H54 (cell line): Measurements from ENCODE around the gene TMX2.

Experiments used
- DNase-seq: peaks from one replicate; pipeline ENCODE4 v3.0.0; 2011; ENCODE audit warnings: low spot score, mixed read lengths; ENCODE audit not compliant: insufficient read length
- FAIRE-seq: peaks from 3 replicates; lab custom pipeline; 2011; peaks lifted over from hg19 to GRCh38; lab: Jason Lieb, UNC
- POLR2A ChIP-seq: IDR thresholded peaks from 2 replicates; pipeline ENCODE4 v1.6.1; 2011; ENCODE audit warnings: low read depth, mild to moderate bottlenecking, low read length

The TMX2 gene

GRCh38 chr11:57764566-57764965 lies 52.2 kb downstream of the TMX2 start:
- TF ChIP-seq POLR2A, result no peak
- no peak for DNase-seq

GRCh38 chr11:57764972-57765371 lies 52.6 kb downstream of the TMX2 start:
- DNase-seq (no peak), FAIRE-seq (no peak)
- TF ChIP-seq POLR2A, result no peak

More at GRCh38 chr11:57764566-57764965, 52.2 kb downstream of the TMX2 start:
- no peak for FAIRE-seq

DNA sequence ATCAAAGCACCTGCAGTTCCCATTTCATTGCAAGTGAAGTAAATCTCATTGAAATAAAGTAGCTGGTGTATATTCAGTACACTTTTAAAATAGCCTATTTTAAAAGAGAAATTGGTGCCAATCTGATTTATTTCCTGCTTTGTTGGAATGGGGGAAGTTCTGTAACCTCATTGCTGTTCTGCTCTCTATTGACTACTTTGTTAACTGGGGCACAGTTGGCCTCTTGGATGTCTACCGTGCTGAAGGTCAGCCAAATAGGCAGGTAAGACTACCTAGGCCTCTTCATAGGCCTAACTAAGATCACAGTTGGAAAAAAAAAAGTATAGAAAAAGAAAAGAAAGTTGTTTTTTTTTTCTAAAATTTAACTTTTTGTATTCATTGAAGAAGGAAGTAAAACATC lies 58.4 kb downstream of the TMX2 start:
- no peak for FAIRE-seq
- DNase-seq, result no peak
- no peak for TF ChIP-seq POLR2A

- DNase-seq, result no peak
- FAIRE-seq, result no peak
- TF ChIP-seq POLR2A, result no peak
Measured at GRCh38 chr11:57771365-57771764, 59.0 kb downstream of the TMX2 start.

DNA sequence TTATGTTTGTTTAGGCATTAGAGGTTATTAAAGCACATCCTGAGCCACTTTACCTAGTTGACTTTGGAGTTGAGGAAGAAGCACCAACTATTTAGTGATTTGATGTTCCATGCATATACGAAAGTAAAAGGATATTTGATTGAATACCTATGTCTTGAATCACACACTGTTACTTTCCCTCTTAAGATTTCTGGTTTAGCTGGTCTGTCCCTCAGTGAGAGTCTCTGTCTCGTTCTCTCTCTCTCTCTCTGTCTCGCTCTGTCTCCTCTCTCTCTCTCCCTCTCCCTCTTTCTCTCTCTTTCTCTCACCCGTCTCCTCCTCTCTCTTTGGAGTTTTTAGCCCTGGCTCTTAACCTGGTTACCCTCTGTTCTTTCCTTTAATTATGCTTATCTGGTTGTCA lies 60.2 kb downstream of the TMX2 start:
- DNase-seq, result no peak
- no peak for TF ChIP-seq POLR2A
- FAIRE-seq, result no peak

DNA sequence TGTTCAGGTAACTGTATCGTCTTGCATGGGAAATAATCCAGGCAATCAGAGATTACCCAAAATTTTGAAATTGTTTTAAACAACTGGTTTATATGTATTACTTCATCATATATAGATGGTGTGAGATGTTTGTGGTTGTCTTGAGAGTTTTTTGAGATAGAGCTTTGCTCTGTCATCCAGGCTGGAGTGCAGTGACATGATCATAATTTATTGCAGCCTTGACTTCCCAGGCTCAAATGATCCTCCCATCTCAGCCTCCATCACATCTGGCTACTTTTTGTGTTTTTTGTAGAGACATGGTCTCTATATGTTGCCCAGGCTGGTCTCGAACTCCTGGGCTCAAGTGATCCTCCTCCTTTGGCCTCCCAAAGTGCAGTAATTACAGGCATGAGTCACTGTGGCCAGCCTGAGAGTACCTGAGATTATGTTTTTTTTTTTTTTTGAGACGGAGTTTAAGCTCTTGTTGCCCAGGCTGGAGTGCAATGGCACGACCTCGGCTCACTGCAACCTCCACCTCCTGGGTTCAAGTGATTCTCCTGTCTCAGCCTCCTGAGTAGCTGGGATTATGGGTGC lies 60.7 kb downstream of the TMX2 start:
- DNase-seq (no peak), FAIRE-seq (no peak)
- TF ChIP-seq POLR2A, result no peak

- FAIRE-seq (no peak), DNase-seq (no peak)
- no peak for TF ChIP-seq POLR2A
Measured at GRCh38 chr11:57775491-57775890, 63.1 kb downstream of the TMX2 start.

DNA sequence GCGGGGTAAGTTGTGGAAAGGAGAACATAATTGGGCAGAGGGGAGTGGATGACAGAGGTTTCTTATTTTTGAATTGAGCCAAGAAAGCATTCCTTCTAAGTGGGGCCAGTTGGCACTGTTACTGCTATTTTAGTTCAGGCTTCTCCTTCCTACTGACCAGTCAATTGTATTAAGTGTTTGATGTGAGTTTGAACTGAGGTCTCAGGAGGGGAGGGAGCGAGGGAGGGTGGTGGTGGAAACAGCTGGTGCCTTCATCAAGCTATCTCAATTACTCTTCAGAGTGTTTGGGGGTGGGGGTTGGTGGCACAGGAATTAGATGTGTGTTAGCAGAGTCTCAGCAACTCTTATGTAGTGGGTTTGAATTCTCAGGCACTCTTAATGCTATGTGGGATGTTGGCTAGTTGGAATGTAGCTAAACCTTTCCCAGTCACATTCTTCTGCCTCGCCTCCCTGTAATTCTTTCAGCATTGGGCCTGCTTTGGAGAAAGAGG lies 63.7 kb downstream of the TMX2 start:
- FAIRE-seq (no peak), DNase-seq (no peak)
- no peak for TF ChIP-seq POLR2A

DNA sequence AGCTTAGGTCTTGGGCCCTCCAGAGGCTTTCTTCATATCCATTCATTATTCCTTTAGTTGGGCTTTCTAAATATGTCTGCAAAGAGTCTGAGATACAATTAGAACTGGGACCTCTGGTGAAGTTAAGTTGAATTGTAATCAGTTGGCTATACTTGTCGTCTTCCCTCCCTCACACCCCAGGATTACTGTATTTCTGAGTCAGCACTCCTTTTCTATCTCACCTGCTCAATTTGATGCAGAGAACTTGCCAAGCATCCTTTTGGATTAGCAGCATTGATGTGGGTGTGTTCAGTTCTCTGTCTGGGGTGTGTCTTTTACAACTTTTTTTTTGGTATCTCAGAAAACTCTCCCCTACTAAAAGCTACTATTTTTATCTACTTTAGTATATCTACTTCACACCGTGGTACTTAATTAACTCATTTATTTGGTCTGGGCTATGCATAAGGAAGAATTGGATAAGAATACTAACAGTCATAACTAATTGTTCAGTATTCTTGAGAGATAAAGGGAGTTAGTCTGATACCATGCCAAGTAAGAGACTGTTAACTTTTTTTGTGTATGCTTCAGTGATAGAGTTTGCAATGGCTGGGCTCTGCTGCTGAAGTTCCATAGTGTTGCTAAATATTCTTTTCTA lies 64.3 kb downstream of the TMX2 start:
- TF ChIP-seq POLR2A, result no peak
- no peak for FAIRE-seq

GRCh38 chr11:57777969-57778317 lies 65.5 kb downstream of the TMX2 start:
- DNase-seq (no peak), FAIRE-seq (no peak)
- TF ChIP-seq POLR2A, result no peak

More for the DNA sequence above, 64.3 kb downstream of the TMX2 start:
- DNase-seq, result no peak

DNA sequence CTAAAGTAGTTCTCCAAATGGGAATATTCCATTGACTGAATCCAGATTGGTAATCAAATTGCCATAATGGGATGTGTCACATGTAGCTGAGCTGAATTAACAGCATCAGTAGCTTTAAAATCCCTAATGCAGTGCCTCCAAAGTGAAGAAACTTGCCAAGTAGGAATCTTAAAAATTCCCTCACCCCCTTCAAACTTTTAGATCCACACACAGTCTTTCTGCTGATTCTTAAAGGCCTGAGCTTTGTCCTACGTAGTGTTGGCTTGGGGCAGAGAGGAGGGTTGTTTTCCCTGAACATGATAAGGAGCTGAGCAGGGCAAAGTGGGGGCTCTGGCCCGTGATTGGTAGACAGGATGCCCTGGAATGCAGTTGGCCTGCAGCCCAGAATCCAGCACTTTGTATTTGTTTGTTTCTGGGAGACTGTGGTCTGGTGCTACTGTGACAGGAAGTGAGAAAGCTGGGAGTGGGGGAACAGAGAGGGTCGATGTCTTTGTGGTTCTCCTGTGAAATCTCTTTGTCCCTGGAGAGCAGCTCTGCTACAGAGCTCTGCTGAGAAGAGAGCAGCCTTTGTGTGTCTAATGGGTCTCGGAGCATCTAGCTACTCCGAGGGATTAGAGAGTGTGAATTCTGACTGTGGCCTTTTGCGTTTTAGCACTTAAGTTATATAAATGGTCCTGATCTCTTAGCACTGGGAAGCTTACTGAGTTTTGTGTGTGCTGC lies 66.1 kb downstream of the TMX2 start:
- FAIRE-seq, result peak; percentile 61
- no peak for TF ChIP-seq POLR2A
- DNase-seq, result peak; percentile 67

GRCh38 chr11:57779276-57779675 lies 66.9 kb downstream of the TMX2 start:
- TF ChIP-seq POLR2A, result no peak
- FAIRE-seq (no peak), DNase-seq (no peak)

DNA sequence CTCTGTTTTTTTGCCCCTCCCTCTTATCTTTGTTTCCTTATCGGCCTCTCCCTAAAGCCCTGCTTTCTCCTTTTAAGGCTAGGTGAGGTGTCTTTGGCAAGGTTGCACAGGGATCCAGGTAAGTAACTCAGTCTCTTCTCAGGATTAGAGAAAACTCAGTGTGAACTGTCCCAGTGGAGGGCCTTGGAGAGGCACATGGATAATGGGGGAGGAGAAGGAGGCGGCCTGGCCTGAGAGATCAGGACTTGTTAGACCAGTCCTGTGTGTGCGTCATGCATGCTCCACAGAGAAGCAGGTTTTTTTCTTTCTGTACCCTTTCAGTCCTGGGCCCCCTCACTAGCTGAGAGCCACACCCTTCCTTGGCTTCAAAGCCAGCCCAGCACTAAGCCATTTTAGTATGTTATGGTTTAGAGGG lies 69.1 kb downstream of the TMX2 start:
- DNase-seq (no peak), FAIRE-seq (no peak)
- TF ChIP-seq POLR2A, result no peak

DNA sequence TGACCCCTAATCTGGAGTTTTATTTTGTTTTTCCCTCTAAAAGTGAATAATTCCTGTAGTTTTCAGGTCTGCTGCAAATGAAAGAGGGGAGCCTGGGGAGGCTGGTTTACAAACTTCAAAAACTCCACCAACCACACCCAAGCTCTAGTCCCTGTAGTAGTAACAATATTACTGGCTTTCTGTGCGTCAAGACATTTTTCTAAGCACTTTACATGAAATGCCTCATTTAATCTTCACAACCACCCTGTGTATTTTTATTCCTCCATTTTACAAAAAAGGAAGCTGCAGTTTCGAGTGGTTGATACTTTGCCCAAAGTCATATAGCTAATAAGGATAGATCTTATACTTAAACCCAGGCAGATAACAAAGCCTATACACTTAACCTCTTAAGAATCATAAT lies 72.7 kb downstream of the TMX2 start:
- no peak for FAIRE-seq
- no peak for TF ChIP-seq POLR2A

More for the DNA sequence above, 72.7 kb downstream of the TMX2 start:
- DNase-seq, result no peak
